T-helper 1 cell (primary cell): ENCODE measurements around the gene CCDC24.

Experiments
- DNase-seq, 5 donors: peaks; one replicate each; pipeline ENCODE4 v3.0.0-alpha.2; 2012 to 2020

Gene CCDC24

GRCh38 chr1:44044071-44044801, 52.8 kb downstream of the CCDC24 start:
- DNase-seq: no peak

GRCh38 chr1:44045064-44045463, 53.7 kb downstream of the CCDC24 start:
- no peak for DNase-seq
